H7 (cell line): ENCODE results near the gene NPW. TPM values are rescaled to one million over a fixed set of nuclear protein-coding genes. Genes with fewer than 3 reads are reported as not detected.

Experiments used
- DNase-seq: peaks from one replicate; pipeline ENCODE4 v3.0.0; 2012
- H3K27me3 ChIP-seq: 2 replicates; pipeline ENCODE4 v1.6.0; 2011; ENCODE audit warnings: mild to moderate bottlenecking, low read length; ENCODE audit not compliant: control insufficient read depth, insufficient read depth
- H3K36me3 ChIP-seq: replicated peaks from 2 replicates; pipeline ENCODE4 v1.5.1; 2011; ENCODE audit warnings: low read length; ENCODE audit not compliant: control insufficient read depth, insufficient read depth
- H3K4me3 ChIP-seq: 2 replicates; pipeline ENCODE4 v1.5.1; 2011; ENCODE audit warnings: low read depth, mild to moderate bottlenecking, control low read depth, low read length, moderate library complexity; ENCODE audit not compliant: insufficient read depth
- total RNA-seq: library from RNA; depleted of rRNA; stranded (reverse); fragments of >200 nt; shearing (Covaris generic); gene quantifications from 2 replicates; pipeline ENCODE4 v1.2.3, GENCODE V29; 2014

Gene NPW
- total RNA-seq, 1 experiment from 2014 or later, result 2.0 TPM

- no peak for DNase-seq
- Histone ChIP-seq H3K4me3 (no peak overlapping the region), H3K27me3 (no peaks in the 10 kb centered on the region), H3K36me3 (peaks cover 2% of the 10 kb centered on the region)
These were observed 20.6 kb downstream of the NPW start for GRCh38 chr16:2040041-2040786.

GRCh38 chr16:2040787-2041522, 21.4 kb downstream of the NPW start:
- H3K36me3 ChIP-seq, result peaks cover 2% of the 10 kb centered on the region
- no peak for DNase-seq
- H3K4me3 ChIP-seq, result no peak overlapping the region
- H3K27me3 ChIP-seq, result no peaks in the 10 kb centered on the region

- Histone ChIP-seq H3K4me3 (no peak overlapping the region), H3K27me3 (no peaks in the 10 kb centered on the region), H3K36me3 (peaks cover 2% of the 10 kb centered on the region)
- no peak for DNase-seq
These were observed 22.8 kb downstream of the NPW start for GRCh38 chr16:2042171-2042985.

- no peak for DNase-seq
- Histone ChIP-seq H3K36me3 (peaks cover 2% of the 10 kb centered on the region), H3K4me3 (no peak overlapping the region), H3K27me3 (no peaks in the 10 kb centered on the region)
These were observed 23.5 kb downstream of the NPW start for GRCh38 chr16:2042986-2043666.

- no peak for DNase-seq
- no peaks in the 10 kb centered on the region for H3K27me3 ChIP-seq
These were observed 24.3 kb downstream of the NPW start for GRCh38 chr16:2043667-2044451.

GRCh38 chr16:2044541-2044940, 25.0 kb downstream of the NPW start:
- H3K36me3 ChIP-seq, result peaks cover 2% of the 10 kb centered on the region

More at GRCh38 chr16:2043667-2044451, 24.3 kb downstream of the NPW start:
- no peak overlapping the region for H3K4me3 ChIP-seq
- peaks cover 2% of the 10 kb centered on the region for H3K36me3 ChIP-seq

GRCh38 chr16:2045965-2046892, 26.6 kb downstream of the NPW start:
- DNase-seq, result no peak
- H3K27me3 ChIP-seq, result no peaks in the 10 kb centered on the region
- peaks cover 4% of the 10 kb centered on the region for H3K36me3 ChIP-seq
- H3K4me3 ChIP-seq, result no peak overlapping the region

More at GRCh38 chr16:2044541-2044940, 25.0 kb downstream of the NPW start:
- DNase-seq, result no peak
- no peak overlapping the region for H3K4me3 ChIP-seq
- no peaks in the 10 kb centered on the region for H3K27me3 ChIP-seq

- Histone ChIP-seq H3K27me3 (no peaks in the 10 kb centered on the region), H3K36me3 (peaks cover 6% of the 10 kb centered on the region), H3K4me3 (peak overlapping the region; percentile 87)
- DNase-seq, result no peak
These were observed 27.3 kb downstream of the NPW start for GRCh38 chr16:2046893-2047329.

- Histone ChIP-seq H3K36me3 (peaks cover 6% of the 10 kb centered on the region), H3K4me3 (peak within 1 kb of the TSS; percentile 87), H3K27me3 (no peaks in the 10 kb centered on the region)
- peak; percentile 99 for DNase-seq
These were observed 27.9 kb downstream of the NPW start, which contains the start of the genes NTHL1 and TSC2 for GRCh38 chr16:2047330-2048115. NTHL1 (minus strand) TSS chr16:2047834; CDS start chr16:2047823, 11 bp downstream. TSC2 (plus strand) TSS chr16:2047985; CDS start chr16:2048616, 631 bp downstream.

- peaks cover 6% of the 10 kb centered on the region for H3K36me3 ChIP-seq
- peak overlapping the region; percentile 78 for H3K4me3 ChIP-seq
- DNase-seq, result no peak
- H3K27me3 ChIP-seq, result no peaks in the 10 kb centered on the region
These were observed 28.5 kb downstream of the NPW start for GRCh38 chr16:2048116-2048543.

GRCh38 chr16:2053211-2053610, 33.6 kb downstream of the NPW start:
- peaks cover 6% of the 10 kb centered on the region for H3K36me3 ChIP-seq
- no peak overlapping the region for H3K4me3 ChIP-seq
- H3K27me3 ChIP-seq, result no peaks in the 10 kb centered on the region
- no peak for DNase-seq

- H3K4me3 ChIP-seq, result no peak overlapping the region
- peaks cover 6% of the 10 kb centered on the region for H3K36me3 ChIP-seq
- DNase-seq, result no peak
- H3K27me3 ChIP-seq, result no peaks in the 10 kb centered on the region
These were observed 34.3 kb downstream of the NPW start for GRCh38 chr16:2053897-2054296.
